Activated naive CD4-positive, alpha-beta T cell treated with anti-CD3 and anti-CD28 coated beads for 36 hours (primary cell): ENCODE data around the gene TMPRSS11A. TPM values are rescaled to one million over a fixed set of nuclear protein-coding genes. Genes with fewer than 3 reads are reported as not detected.

Experiments used
- total RNA-seq, 2 experiments: library from RNA; stranded (reverse); gene quantifications; one replicate each; pipeline ENCODE4 v1.2.3, GENCODE V29; 2021

TMPRSS11A gene
- total RNA-seq, 2 experiments from 2014 or later = not detected

Other genes starting within 250 kb of the TMPRSS11A start
- not detected for gene GNRHR, start 209.1 kb downstream of the TMPRSS11A start, total RNA-seq
- gene TMPRSS11D, start 79.5 kb downstream of the TMPRSS11A start, total RNA-seq = not detected
- gene TMPRSS11F, start 166.4 kb upstream of the TMPRSS11A start, total RNA-seq = not detected